Endometrial microvascular endothelial cells (primary cell): ENCODE data around the gene FNDC3A. TPM values are rescaled to one million over a fixed set of nuclear protein-coding genes. Genes with fewer than 3 reads are reported as not detected.

ENCODE experiments used
- total RNA-seq: library from RNA; depleted of rRNA; stranded (reverse); fragments of >200 nt; gene quantifications from one replicate; pipeline ENCODE4 v1.2.3, GENCODE V29; 2015; ENCODE audit errors: inconsistent ontology term

FNDC3A gene
- total RNA-seq, 1 donor from 2014 or later = 42.5 TPM

Other genes with a start within 250 kb of the FNDC3A start
- gene MLNR, start 244.4 kb downstream of the FNDC3A start, total RNA-seq = not detected